GM10248 (cell line): ENCODE data around the gene COG5.

ENCODE experiments used
- CTCF ChIA-PET: fragments of 300-600 bp; sonication (Branson Sonifier 250); formaldehyde crosslinking; extraction: SDS; loops from one replicate; lab custom pipeline; 2021; ENCODE audit warnings: antibody characterized with exemption; lab: Yijun Ruan, JAX
- POLR2A ChIA-PET: fragments of 350-650 bp; sonication (Branson Sonifier 250); formaldehyde crosslinking; extraction: SDS; loops from one replicate; lab custom pipeline; 2020; ENCODE audit warnings: antibody characterized with exemption; lab: Yijun Ruan, JAX
- DNase-seq: peaks from one replicate; pipeline ENCODE4 v3.0.0; 2012; ENCODE audit errors: extremely low spot score
- CTCF ChIP-seq: IDR thresholded peaks from 2 replicates; pipeline ENCODE4 v1.5.1; 2012; ENCODE audit warnings: mild to moderate bottlenecking, low read depth; ENCODE audit errors: extremely low read depth, missing control alignments, control extremely low read depth

COG5 gene

GRCh38 chr7:107344799-107345198, 218.9 kb downstream of the COG5 start:
- no peak for DNase-seq
- ChIA-PET POLR2A (no interaction called here), CTCF (interaction anchor here (1.2 to 1.4 kb wide), 2 partner anchors 16 to 365 kb away, joined by 3 read pairs; no protein-coding TSS in a partner anchor)
- TF ChIP-seq CTCF: no peak

GRCh38 chr7:107344286-107344685, 219.4 kb downstream of the COG5 start:
- POLR2A ChIA-PET: no interaction called here
- CTCF ChIA-PET: interaction anchor here (1.2 to 1.4 kb wide), 2 partner anchors 16 to 366 kb away, joined by 3 read pairs; no protein-coding TSS in a partner anchor
- no peak for DNase-seq

GRCh38 chr7:107338080-107338479, 225.6 kb downstream of the COG5 start:
- POLR2A ChIA-PET: no interaction called here
- no peak for DNase-seq
- TF ChIP-seq CTCF: no peak
- CTCF ChIA-PET: interaction anchor here (0.7 to 1.4 kb wide), 2 partner anchors 9 to 22 kb away, joined by 3 to 5 read pairs; no protein-coding TSS in a partner anchor

More at GRCh38 chr7:107344286-107344685, 219.4 kb downstream of the COG5 start:
- TF ChIP-seq CTCF: no peak

GRCh38 chr7:107332488-107333269, 231.0 kb downstream of the COG5 start:
- CTCF ChIA-PET: interaction anchor here (0.6 kb wide), 1 partner anchor 17 kb away, joined by 4 read pairs; no protein-coding TSS in a partner anchor
- POLR2A ChIA-PET: no interaction called here
- TF ChIP-seq CTCF: no peak
- peak; percentile 19 for DNase-seq

GRCh38 chr7:107330478-107330877, 233.2 kb downstream of the COG5 start:
- CTCF ChIA-PET: no interaction called here
- DNase-seq: no peak
- TF ChIP-seq CTCF: no peak
- POLR2A ChIA-PET: no interaction called here

GRCh38 chr7:107327986-107328569, 235.6 kb downstream of the COG5 start:
- TF ChIP-seq CTCF: no peak
- ChIA-PET CTCF (no interaction called here), POLR2A (no interaction called here)
- no peak for DNase-seq
